ENCODE results near the gene DPP6.

DPP6 gene

GRCh38 chr7:154429666-154430404, 377.6 kb downstream of the DPP6 start:
- Mint-ChIP-seq H3K4me3 (no peak overlapping the region), H3K27ac (no peak overlapping the region), H3K9me3 (peaks cover 11% of the 10 kb centered on the region), H3K27me3 (no peaks in the 10 kb centered on the region), H3K36me3 (ENCODE audit: low read depth) (no peaks in the 10 kb centered on the region), H3K4me1 (no peaks in the 10 kb centered on the region)
- no peak for DNase-seq
- no peak for ATAC-seq

DNA sequence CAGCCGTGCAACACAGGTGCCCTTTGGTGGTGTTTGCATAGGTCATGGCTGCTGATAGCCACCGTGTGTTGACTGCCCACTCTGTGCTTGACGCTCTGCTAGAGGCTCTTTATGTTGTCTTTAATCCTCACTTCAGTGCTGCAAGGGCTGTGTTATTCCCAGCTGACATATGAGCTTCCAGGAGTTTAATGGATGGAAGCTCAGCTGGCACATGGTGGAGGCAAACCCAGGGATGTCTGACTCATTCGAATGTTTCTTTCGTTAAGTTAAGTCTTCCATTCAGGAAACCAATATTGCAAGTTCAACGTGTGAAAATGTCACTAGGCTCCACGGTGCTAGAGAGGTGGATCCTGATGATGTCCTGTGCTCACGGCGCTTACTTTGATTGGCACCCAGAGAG, 378.4 kb downstream of the DPP6 start:
- DNase-seq: no peak
- H3K4me1 Mint-ChIP-seq: no peaks in the 10 kb centered on the region
- ATAC-seq: no peak
- H3K27me3 Mint-ChIP-seq: no peaks in the 10 kb centered on the region
- no peak overlapping the region for H3K27ac Mint-ChIP-seq
- no peaks in the 10 kb centered on the region for H3K36me3 Mint-ChIP-seq (ENCODE audit: low read depth)
- no peak overlapping the region for H3K4me3 Mint-ChIP-seq
- peaks cover 11% of the 10 kb centered on the region for H3K9me3 Mint-ChIP-seq

- no peaks in the 10 kb centered on the region for H3K36me3 Mint-ChIP-seq (ENCODE audit: low read depth)
- no peak overlapping the region for H3K4me3 Mint-ChIP-seq
- H3K9me3 Mint-ChIP-seq: peaks cover 11% of the 10 kb centered on the region
- no peaks in the 10 kb centered on the region for H3K27me3 Mint-ChIP-seq
- no peak for DNase-seq
- H3K27ac Mint-ChIP-seq: no peak overlapping the region
- no peak for ATAC-seq
- no peaks in the 10 kb centered on the region for H3K4me1 Mint-ChIP-seq
These were observed 378.8 kb downstream of the DPP6 start for GRCh38 chr7:154431045-154431444.

DNA sequence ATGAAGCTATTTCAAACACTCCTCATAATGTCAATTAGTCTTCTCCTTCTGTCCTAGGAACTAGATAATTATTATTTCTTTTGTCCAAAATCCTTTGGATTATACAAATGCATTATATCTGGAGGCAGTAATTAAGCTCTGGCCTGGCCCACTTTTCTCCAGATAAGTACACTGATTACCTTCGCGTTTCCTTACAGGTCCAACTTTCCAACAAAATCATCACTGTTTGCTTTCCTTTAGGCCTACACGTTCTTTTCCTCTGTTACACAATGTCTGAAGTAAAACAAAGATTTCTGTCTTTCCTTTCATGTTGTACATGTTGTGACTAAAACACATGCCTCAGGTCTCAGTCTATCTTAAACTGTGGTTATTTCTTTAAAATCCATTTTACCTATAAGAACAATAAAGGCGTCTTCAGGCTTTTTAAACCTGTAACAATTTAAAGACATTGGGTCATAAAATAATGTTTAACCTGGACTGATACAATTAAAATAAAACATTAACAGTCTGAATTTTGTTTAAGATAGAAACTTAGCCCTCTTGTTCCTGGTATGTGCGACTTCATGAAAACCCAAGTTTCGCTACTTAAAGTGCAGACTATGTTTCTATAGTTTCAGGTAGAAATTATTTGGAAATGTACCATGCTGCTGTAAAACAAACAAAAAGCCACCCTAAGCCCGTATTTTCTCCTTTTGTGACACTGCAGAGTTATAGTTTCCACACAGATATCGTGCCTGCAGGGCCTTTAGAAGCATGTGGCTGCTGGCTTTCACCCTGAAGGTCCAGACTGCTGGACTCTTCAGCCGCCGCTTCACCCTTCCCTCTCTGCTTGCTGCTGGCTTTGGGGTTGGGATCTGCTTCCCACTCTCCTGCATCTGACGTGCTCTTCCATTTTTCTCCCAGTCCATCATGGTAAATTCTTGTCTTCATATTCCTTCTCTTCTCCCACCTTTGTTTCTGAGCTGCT, 381.7 kb downstream of the DPP6 start:
- Mint-ChIP-seq H3K27ac (no peak overlapping the region), H3K9me3 (peaks cover 4% of the 10 kb centered on the region), H3K36me3 (ENCODE audit: low read depth) (no peaks in the 10 kb centered on the region), H3K4me1 (no peaks in the 10 kb centered on the region), H3K27me3 (peaks cover 2% of the 10 kb centered on the region), H3K4me3 (no peak overlapping the region)
- DNase-seq: no peak
- ATAC-seq: no peak

GRCh38 chr7:154436560-154436959, 384.4 kb downstream of the DPP6 start:
- no peak overlapping the region for H3K4me3 Mint-ChIP-seq
- no peak overlapping the region for H3K27ac Mint-ChIP-seq
- peaks cover 4% of the 10 kb centered on the region for H3K9me3 Mint-ChIP-seq
- H3K27me3 Mint-ChIP-seq: peaks cover 2% of the 10 kb centered on the region
- H3K4me1 Mint-ChIP-seq: no peaks in the 10 kb centered on the region
- no peak for DNase-seq
- no peaks in the 10 kb centered on the region for H3K36me3 Mint-ChIP-seq (ENCODE audit: low read depth)
- ATAC-seq: no peak

DNA sequence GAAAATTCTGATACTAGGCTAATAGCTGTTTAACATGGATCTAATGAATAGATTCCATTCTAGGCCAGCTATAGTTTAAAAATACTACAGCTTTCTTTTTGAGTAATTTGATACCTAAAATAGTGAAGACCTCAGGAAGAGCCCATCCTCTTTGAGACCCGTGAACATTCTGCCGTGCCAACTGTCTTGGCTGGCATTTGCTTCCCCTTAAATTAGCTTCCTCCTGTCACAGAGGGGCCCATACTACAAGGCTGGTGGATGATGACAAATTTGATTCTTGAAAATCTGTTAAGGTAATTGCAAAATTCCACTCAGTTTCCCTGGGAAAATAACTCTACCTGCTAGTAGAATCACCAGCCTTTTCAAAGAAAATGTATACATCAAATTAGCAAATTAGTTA, 385.0 kb downstream of the DPP6 start:
- H3K9me3 Mint-ChIP-seq: peaks cover 4% of the 10 kb centered on the region
- ATAC-seq (no peak), DNase-seq (no peak)
- H3K27me3 Mint-ChIP-seq: peaks cover 2% of the 10 kb centered on the region
- no peak overlapping the region for H3K27ac Mint-ChIP-seq
- no peak overlapping the region for H3K4me3 Mint-ChIP-seq
- no peaks in the 10 kb centered on the region for H3K36me3 Mint-ChIP-seq (ENCODE audit: low read depth)
- no peaks in the 10 kb centered on the region for H3K4me1 Mint-ChIP-seq

- DNase-seq: no peak
- no peak overlapping the region for H3K4me3 Mint-ChIP-seq
- no peaks in the 10 kb centered on the region for H3K4me1 Mint-ChIP-seq
- H3K27me3 Mint-ChIP-seq: peaks cover 2% of the 10 kb centered on the region
- H3K27ac Mint-ChIP-seq: no peak overlapping the region
- ATAC-seq: no peak
- no peaks in the 10 kb centered on the region for H3K36me3 Mint-ChIP-seq (ENCODE audit: low read depth)
- peaks cover 8% of the 10 kb centered on the region for H3K9me3 Mint-ChIP-seq
These were observed 386.6 kb downstream of the DPP6 start for GRCh38 chr7:154438571-154439367.

GRCh38 chr7:154440058-154440457, 387.9 kb downstream of the DPP6 start:
- no peak overlapping the region for H3K4me3 Mint-ChIP-seq
- no peak for ATAC-seq

GRCh38 chr7:154440651-154441050, 388.5 kb downstream of the DPP6 start:
- DNase-seq (no peak), ATAC-seq (no peak)
- H3K27ac Mint-ChIP-seq: no peak overlapping the region
- peaks cover 2% of the 10 kb centered on the region for H3K27me3 Mint-ChIP-seq
- H3K36me3 Mint-ChIP-seq (ENCODE audit: low read depth): no peaks in the 10 kb centered on the region
- H3K4me3 Mint-ChIP-seq: no peak overlapping the region
- peaks cover 11% of the 10 kb centered on the region for H3K9me3 Mint-ChIP-seq
- H3K4me1 Mint-ChIP-seq: no peaks in the 10 kb centered on the region

More at GRCh38 chr7:154440058-154440457, 387.9 kb downstream of the DPP6 start:
- Mint-ChIP-seq H3K27ac (no peak overlapping the region), H3K9me3 (peaks cover 6% of the 10 kb centered on the region), H3K4me1 (no peaks in the 10 kb centered on the region), H3K36me3 (ENCODE audit: low read depth) (no peaks in the 10 kb centered on the region), H3K27me3 (peaks cover 2% of the 10 kb centered on the region)
- no peak for DNase-seq

DNA sequence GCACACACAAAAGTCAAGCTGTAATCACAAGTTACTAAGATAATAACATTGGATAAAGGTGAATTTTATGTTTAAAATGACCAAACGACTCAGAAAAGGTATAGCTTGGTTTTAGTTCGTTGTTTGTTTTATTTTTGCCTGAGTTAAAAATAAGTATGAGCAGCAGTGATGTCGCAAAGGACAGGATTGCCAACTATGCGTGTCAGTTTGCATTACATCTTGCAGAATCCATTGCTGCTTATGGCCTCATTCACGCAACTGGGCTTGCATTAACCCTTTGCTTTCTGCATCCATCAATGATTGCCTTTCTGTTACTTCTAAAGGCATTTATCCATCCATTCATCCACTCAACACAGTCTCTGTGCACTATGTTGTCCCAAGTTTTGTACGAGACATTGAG, 389.6 kb downstream of the DPP6 start:
- no peaks in the 10 kb centered on the region for H3K27me3 Mint-ChIP-seq
- DNase-seq (no peak), ATAC-seq (no peak)
- no peaks in the 10 kb centered on the region for H3K36me3 Mint-ChIP-seq (ENCODE audit: low read depth)
- no peak overlapping the region for H3K4me3 Mint-ChIP-seq
- no peaks in the 10 kb centered on the region for H3K4me1 Mint-ChIP-seq
- peaks cover 16% of the 10 kb centered on the region for H3K9me3 Mint-ChIP-seq
- H3K27ac Mint-ChIP-seq: no peak overlapping the region

- DNase-seq: no peak
- no peak for ATAC-seq
- Mint-ChIP-seq H3K4me3 (no peak overlapping the region), H3K27ac (no peak overlapping the region), H3K9me3 (peaks cover 24% of the 10 kb centered on the region), H3K27me3 (no peaks in the 10 kb centered on the region), H3K36me3 (ENCODE audit: low read depth) (no peaks in the 10 kb centered on the region), H3K4me1 (no peaks in the 10 kb centered on the region)
These were observed 390.7 kb downstream of the DPP6 start for GRCh38 chr7:154442939-154443338.

DNA sequence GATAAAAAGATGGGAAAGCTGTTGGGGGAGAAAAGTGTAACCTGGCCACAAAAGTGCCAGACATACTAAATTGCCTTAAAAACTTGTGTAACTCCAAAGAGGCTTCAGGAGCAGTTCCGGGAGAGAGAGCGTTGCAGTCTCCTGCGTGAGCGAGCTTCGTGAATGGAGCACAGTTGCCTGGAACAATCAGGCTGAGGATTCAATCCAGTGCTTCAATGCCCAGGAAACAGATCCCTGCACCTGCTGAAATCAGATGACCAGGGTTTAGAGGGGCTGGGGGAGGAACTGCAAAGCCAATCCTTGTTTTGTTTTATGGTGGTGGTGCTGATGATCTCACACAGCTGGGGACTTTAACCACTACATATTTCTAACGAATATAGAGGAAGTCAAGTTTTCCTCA, 398.3 kb downstream of the DPP6 start:
- H3K9me3 Mint-ChIP-seq: peaks cover 32% of the 10 kb centered on the region
- DNase-seq (no peak), ATAC-seq (no peak)
- no peaks in the 10 kb centered on the region for H3K27me3 Mint-ChIP-seq
- no peaks in the 10 kb centered on the region for H3K4me1 Mint-ChIP-seq
- H3K27ac Mint-ChIP-seq: no peak overlapping the region
- H3K36me3 Mint-ChIP-seq (ENCODE audit: low read depth): no peaks in the 10 kb centered on the region
- no peak overlapping the region for H3K4me3 Mint-ChIP-seq

GRCh38 chr7:154451480-154452457, 399.6 kb downstream of the DPP6 start:
- H3K9me3 Mint-ChIP-seq: peaks cover 30% of the 10 kb centered on the region
- H3K4me1 Mint-ChIP-seq: no peaks in the 10 kb centered on the region

More at GRCh38 chr7:154451480-154452457, 399.6 kb downstream of the DPP6 start:
- Mint-ChIP-seq H3K36me3 (ENCODE audit: low read depth) (no peaks in the 10 kb centered on the region), H3K27ac (no peak overlapping the region), H3K4me3 (no peak overlapping the region), H3K27me3 (no peaks in the 10 kb centered on the region)
- DNase-seq (no peak), ATAC-seq (no peak)

Measured in activated naive CD8-positive, alpha-beta T cell treated with anti-CD3 and anti-CD28 coated beads, Interleukin-2, amount 50 U/mL, for 24 hours (primary cell).